Transverse colon (tissue), 4 donors: ENCODE measurements around the gene TBC1D16.

Source experiments
- CTCF ChIP-seq, 5 experiments: fragments of 200-600 bp in 3 of 5; fragments of 450-650 bp in 2 of 5; sonication (generic) in 3 of 5; IDR thresholded peaks; 1 replicate in 2 of 5; 2 replicates in 3 of 5; pipeline ENCODE4 v1.5.1; 2016 to 2017; ENCODE audit warnings: antibody characterized with exemption in 5 of 5, inconsistent platforms in 3 of 5, mild to moderate bottlenecking in 2 of 5, moderate library complexity in 1 of 5
- EP300 ChIP-seq: sonication (generic); formaldehyde crosslinking; IDR thresholded peaks from one replicate; pipeline ENCODE4 v1.6.1; 2017; ENCODE audit warnings: antibody characterized with exemption, low read depth
- POLR2A ChIP-seq: fragments of 450-650 bp; IDR thresholded peaks from one replicate; pipeline ENCODE4 v1.6.1; 2016; ENCODE audit warnings: antibody characterized with exemption, mild to moderate bottlenecking, moderate library complexity
- POLR2AphosphoS5 ChIP-seq, 3 donors: sonication (generic); formaldehyde crosslinking; IDR thresholded peaks; one replicate each; pipeline ENCODE4 v1.6.1; 2016; ENCODE audit warnings: antibody characterized with exemption in 3 of 3

GRCh38 chr17:80060644-80061043 lies 25.0 kb upstream of the TBC1D16 start:
- TF ChIP-seq CTCF (IDR thresholded peaks at IDR 0.05) (no peak), POLR2AphosphoS5 (IDR thresholded peaks at IDR 0.05) (no peak), POLR2A (no peak), EP300 (no peak)
